Ovary (tissue), 9 donors: ENCODE results near the gene DDX59. TPM values are rescaled to one million over a fixed set of nuclear protein-coding genes. Genes with fewer than 3 reads are reported as not detected.

Experiments
- DNase-seq, 5 donors: peaks; one replicate each; pipeline ENCODE4 v3.0.0-alpha.2; 2019 to 2020
- H3K27ac ChIP-seq, 2 donors: fragments of 200-600 bp; one replicate each; pipeline versions ENCODE4 v1.5.1 to v1.8.0; 2019 to 2022
- H3K27me3 ChIP-seq: fragments of 200-600 bp; one replicate; pipeline ENCODE4 v1.8.0; 2022
- H3K36me3 ChIP-seq: fragments of 200-600 bp; sonication (generic); one replicate; pipeline ENCODE4 v1.5.1; 2019
- H3K4me1 ChIP-seq: one replicate; pipeline ENCODE4 v1.8.1; 2013; ENCODE audit warnings: mild to moderate bottlenecking, moderate library complexity; ENCODE audit not compliant: insufficient read depth
- H3K4me3 ChIP-seq: fragments of 200-600 bp; sonication (generic); one replicate; pipeline ENCODE4 v1.5.1; 2017
- H3K9me3 ChIP-seq, 2 donors: fragments of 200-600 bp in 1 of 2; sonication (generic) in 1 of 2; one replicate each; pipeline versions ENCODE4 v1.5.1 to v1.8.1; 2013 to 2019; ENCODE audit warnings: mild to moderate bottlenecking in 1 of 2, moderate library complexity in 1 of 2
- EP300 ChIP-seq: sonication (generic); formaldehyde crosslinking; IDR thresholded peaks from one replicate; pipeline ENCODE4 v1.6.1; 2017; ENCODE audit warnings: antibody characterized with exemption
- POLR2A ChIP-seq: fragments of 450-650 bp; IDR thresholded peaks from one replicate; pipeline ENCODE4 v1.6.1; 2017; ENCODE audit warnings: antibody characterized with exemption, mild to moderate bottlenecking, moderate library complexity
- WGBS, 3 donors: extraction: QIAGEN DNeasy Blood & Tissue Kit in 1 of 3; methylation state at CpG; one replicate each; pipeline versions ENCODE4 v1.1.5 to v1.1.7; 2013 to 2017; 5-methylcytosine and 5-hydroxymethylcytosine counted together
- intact Hi-C, 4 donors: fragments of 100-400 bp; cut with DNase I; formaldehyde crosslinking; loops; one replicate each; pipeline versions ENCODE4 v1.11.0 to v1.15.1; 2022 to 2023
- polyA plus RNA-seq, 2 donors: library from polyadenylated mRNA; stranded (reverse); fragments of 200-250 nt in 1 of 2; fragments of 350-450 nt in 1 of 2; fragmentation: Illumina TruSeq in 1 of 2; extraction: RNeasy Lipid Tissue Mini Kit (QIAGEN cat#74804) in 1 of 2; gene quantifications; one replicate each; pipeline ENCODE4 v1.2.3, GENCODE V29; 2013 to 2014
- total RNA-seq, 7 donors: library from RNA; depleted of rRNA in 2 of 7; stranded (reverse); fragments of >200 nt in 2 of 7; fragmentation: NEBNext Ultra II Directional in 3 of 7; extraction: Animal tissue kit (Norgen Biotek cat#: 25700) in 3 of 7; gene quantifications; one replicate each; pipeline versions ENCODE4 v1.1.0 to v1.2.4, GENCODE V29; 2016 to 2023
- TF ChIP-seq, protein P1 (sequence below), 3 donors: fragments of 450-650 bp in 2 of 3; fragments of 200-600 bp in 1 of 3; IDR thresholded peaks; one replicate each; pipeline versions ENCODE4 v1.5.1 to v1.8.0; 2016 to 2022; ENCODE audit warnings: antibody characterized with exemption in 3 of 3, mild to moderate bottlenecking in 1 of 3
- donor health status: DM: no; HTN: no; CAD: no; lungs with moderate emphysema.
- donor health status: DM: no; HTN: no; CAD: no.
- donor health status: Bipolar disorder and iron deficiency.
- donor health status: DM: yes; HTN: yes; CAD: no.
- donor health status: DM: no; HTN: no; CAD: no.
- donor health status: DM: yes; HTN: yes; CAD: no.

The DDX59 gene
- total and polyA plus RNA-seq, 9 donors, result 16.4 to 29.1 (median 19.5) TPM

DNA sequence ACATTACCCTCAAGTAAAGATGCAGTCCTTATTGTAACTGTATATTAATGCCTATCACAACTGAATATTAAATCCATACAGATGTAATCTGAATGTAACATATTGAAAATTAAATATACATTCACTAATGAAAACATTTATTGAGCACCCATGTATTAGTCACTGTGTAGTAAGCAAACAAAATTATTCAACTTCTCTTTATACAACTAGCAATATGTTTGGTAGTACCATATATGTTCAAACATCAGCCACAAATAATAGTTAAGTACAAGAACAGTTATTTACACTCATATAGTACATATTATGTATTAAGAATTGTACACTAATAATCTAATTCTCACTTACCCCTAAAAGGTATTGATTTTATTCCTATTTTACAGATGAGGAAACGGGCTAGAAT is 67.1 kb downstream of the DDX59 start:
- intact Hi-C loops, result no loop called here
- DNase-seq, result no peak
- TF ChIP-seq, protein P1, sequence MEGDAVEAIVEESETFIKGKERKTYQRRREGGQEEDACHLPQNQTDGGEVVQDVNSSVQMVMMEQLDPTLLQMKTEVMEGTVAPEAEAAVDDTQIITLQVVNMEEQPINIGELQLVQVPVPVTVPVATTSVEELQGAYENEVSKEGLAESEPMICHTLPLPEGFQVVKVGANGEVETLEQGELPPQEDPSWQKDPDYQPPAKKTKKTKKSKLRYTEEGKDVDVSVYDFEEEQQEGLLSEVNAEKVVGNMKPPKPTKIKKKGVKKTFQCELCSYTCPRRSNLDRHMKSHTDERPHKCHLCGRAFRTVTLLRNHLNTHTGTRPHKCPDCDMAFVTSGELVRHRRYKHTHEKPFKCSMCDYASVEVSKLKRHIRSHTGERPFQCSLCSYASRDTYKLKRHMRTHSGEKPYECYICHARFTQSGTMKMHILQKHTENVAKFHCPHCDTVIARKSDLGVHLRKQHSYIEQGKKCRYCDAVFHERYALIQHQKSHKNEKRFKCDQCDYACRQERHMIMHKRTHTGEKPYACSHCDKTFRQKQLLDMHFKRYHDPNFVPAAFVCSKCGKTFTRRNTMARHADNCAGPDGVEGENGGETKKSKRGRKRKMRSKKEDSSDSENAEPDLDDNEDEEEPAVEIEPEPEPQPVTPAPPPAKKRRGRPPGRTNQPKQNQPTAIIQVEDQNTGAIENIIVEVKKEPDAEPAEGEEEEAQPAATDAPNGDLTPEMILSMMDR (IDR thresholded peaks at IDR 0.05), result no peak
- TF ChIP-seq POLR2A, result no peak
- no peak for TF ChIP-seq EP300
- H3K4me1 ChIP-seq, result no peaks in the 10 kb centered on the region
- H3K9me3 ChIP-seq, result no peaks in the 10 kb centered on the region
- H3K4me3 ChIP-seq, result no peak overlapping the region
- no peak overlapping the region for H3K27ac ChIP-seq
- H3K27me3 ChIP-seq, result no peaks in the 10 kb centered on the region
- WGBS, 3 donors, result 96 to 97% (median 96%) methylated on average over 1 of the region's 1 CpG
- no peaks in the 10 kb centered on the region for H3K36me3 ChIP-seq

Other genes starting within 250 kb of the DDX59 start
- gene KIF14, start 49.2 kb downstream of the DDX59 start, total RNA-seq, result under 1 TPM in 5 of 7 donors, not detected in 2; 0.03 to 0.40 (median 0.11) TPM
- gene KIF14, start 49.2 kb downstream of the DDX59 start, polyA plus RNA-seq, result under 1 TPM; 0.06 to 0.23 TPM
- gene CAMSAP2, start 69.0 kb upstream of the DDX59 start, total RNA-seq, result 10 to 100 TPM; 25.8 to 44.5 (median 38.7) TPM
- gene CAMSAP2, start 69.0 kb upstream of the DDX59 start, polyA plus RNA-seq, result 10 to 100 TPM; 14.5 to 26.7 TPM
- not detected for gene GPR25, start 203.1 kb upstream of the DDX59 start, total RNA-seq
- gene GPR25, start 203.1 kb upstream of the DDX59 start, polyA plus RNA-seq, result under 1 TPM in 1 of 2 donors, not detected in 1; 0.06 TPM
- gene INAVA, start 225.0 kb upstream of the DDX59 start, total RNA-seq, result 1 to 10 TPM in 3 of 7 donors, under 1 TPM in 2, not detected in 2; 0.59 to 7.9 (median 1.1) TPM
- under 1 TPM; 0.18 TPM for gene INAVA, start 225.0 kb upstream of the DDX59 start, polyA plus RNA-seq